ENCODE data around the gene MAFG. TPM values are rescaled to one million over a fixed set of nuclear protein-coding genes. Genes with fewer than 3 reads are reported as not detected.

MAFG gene
- 27.1 and 32.6 TPM in 2 replicates for total RNA-seq

DNA sequence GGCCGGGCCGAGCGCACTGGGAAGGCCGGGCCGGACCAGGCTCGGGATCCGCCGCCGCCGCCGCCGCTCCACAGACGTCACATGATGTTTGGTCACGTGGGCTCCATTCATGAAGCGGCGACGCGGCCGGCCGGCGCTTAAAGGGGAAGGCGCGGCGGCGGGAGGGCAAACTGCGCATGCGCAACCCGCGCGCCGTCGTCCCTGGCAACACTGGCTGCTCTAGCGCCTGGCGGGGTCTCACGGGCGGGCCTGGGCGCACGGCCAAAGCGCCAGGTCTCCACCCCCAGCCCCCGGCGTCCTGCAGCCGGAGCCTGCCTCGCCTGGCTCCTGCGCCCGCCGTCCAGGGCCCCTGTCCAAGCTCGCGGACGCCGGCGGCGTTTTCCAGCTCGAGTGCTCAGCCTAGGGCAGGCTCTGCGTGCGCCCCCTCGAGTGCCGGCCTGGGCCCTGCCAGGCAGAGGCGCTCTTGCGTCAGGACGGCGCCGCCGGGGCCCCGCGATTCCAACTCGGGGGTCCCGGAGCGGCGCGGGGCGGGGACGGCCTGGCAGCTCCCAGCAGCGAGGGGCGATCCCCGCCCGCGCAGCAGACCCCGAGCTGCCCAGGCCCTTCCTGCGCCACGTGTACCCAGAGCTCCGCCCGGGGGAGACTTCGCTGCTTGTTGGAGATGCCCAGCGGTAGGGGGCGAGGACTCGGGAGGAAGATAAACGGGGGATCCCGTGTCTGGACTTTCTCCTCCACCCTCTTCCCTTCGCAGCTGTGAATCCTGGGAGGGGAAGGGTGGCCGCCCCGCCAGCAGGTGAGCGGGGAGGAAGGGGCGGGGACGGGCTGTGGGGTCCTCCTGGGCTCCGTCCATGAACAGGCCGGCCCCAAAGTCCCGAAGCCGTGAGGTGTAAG lies at the start of gene MAFG:
Gene MAFG, minus strand, starts transcription at position 83 of the 891 bp plus-strand sequence. CDS start 4,550 bp downstream, outside the sequence.
- peak within 1 kb of the TSS; percentile 89 for H3K4me3 ChIP-seq (ENCODE audit: insufficient read depth, low read length)
- peak within 1 kb of the TSS; percentile 88 for H3K4me2 ChIP-seq (ENCODE audit: insufficient read depth, low read length)
- peaks cover 22% of the 10 kb centered on the region for H4K20me1 ChIP-seq (ENCODE audit: insufficient read depth, low read length)
- H3K27ac ChIP-seq (ENCODE audit: low read depth, low read length), result peak within 1 kb of the TSS; percentile 89
- H3K9me3 ChIP-seq (ENCODE audit: low read depth, low read length), result no peaks in the 10 kb centered on the region
- peak; percentile 100 for DNase-seq (ENCODE audit: insufficient read length, low spot score, missing footprints)
- H3K27me3 ChIP-seq (ENCODE audit: insufficient read depth, low read length), result no peaks in the 10 kb centered on the region
- H3K36me3 ChIP-seq (ENCODE audit: insufficient read depth, low read length), result no peaks in the 10 kb centered on the region
- H3K79me2 ChIP-seq (ENCODE audit: insufficient read depth, low read length), result peaks cover 41% of the 10 kb centered on the region
- TF ChIP-seq, protein P1, sequence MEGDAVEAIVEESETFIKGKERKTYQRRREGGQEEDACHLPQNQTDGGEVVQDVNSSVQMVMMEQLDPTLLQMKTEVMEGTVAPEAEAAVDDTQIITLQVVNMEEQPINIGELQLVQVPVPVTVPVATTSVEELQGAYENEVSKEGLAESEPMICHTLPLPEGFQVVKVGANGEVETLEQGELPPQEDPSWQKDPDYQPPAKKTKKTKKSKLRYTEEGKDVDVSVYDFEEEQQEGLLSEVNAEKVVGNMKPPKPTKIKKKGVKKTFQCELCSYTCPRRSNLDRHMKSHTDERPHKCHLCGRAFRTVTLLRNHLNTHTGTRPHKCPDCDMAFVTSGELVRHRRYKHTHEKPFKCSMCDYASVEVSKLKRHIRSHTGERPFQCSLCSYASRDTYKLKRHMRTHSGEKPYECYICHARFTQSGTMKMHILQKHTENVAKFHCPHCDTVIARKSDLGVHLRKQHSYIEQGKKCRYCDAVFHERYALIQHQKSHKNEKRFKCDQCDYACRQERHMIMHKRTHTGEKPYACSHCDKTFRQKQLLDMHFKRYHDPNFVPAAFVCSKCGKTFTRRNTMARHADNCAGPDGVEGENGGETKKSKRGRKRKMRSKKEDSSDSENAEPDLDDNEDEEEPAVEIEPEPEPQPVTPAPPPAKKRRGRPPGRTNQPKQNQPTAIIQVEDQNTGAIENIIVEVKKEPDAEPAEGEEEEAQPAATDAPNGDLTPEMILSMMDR (IDR thresholded peaks at IDR 0.05; ENCODE audit: extremely low read depth, low read depth, low read length), result peak; percentile 34
- peaks cover 23% of the 10 kb centered on the region for H3K4me1 ChIP-seq (ENCODE audit: insufficient read depth, low read length)
- peak within 1 kb of the TSS; percentile 70 for H2AFZ ChIP-seq (ENCODE audit: low read length)

DNA sequence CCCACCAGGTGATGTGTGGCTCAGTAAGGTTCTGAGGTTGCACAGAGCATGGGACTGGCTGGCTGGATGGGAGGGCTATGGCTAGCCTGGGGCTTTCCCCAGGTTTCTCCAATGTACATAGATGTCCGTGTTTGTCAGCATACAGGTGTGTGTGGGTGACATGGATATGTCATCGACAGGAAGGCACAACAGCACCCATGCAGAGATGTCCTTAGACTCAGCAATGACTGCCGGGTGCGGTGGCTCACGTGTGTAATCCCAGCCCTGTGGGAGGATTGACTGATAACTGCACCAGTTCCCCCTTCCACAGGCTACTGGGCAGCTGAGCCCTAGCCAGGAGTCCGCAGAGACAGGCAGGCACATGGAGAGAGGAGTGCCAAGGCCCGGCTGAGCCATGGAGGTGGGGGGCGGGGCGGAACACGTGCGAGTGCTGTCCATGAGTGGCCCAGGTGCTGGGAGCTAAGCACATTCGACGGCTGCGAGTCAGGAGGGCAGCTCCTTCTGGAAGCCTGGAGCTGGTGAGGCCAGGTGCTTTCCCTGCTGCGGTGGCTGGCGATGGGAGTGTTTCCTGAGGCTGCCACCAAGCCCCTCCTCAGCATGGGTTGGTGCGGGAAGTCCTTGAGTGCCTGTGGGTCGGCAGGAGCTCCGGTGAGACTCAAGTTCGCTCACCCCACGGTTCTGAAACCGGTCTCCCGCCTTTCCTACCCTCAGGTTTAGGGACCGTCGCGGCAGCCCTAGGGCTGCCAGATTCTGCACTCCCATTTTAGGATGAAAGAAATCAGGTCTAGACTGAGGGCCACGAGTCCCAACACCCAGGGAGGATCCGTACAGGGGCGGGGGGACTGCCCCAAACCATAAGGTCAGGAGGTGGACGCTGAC lies 49.0 kb upstream of the MAFG start:
- H3K9me3 ChIP-seq (ENCODE audit: low read depth, low read length), result peaks cover 4% of the 10 kb centered on the region
- peaks cover 7% of the 10 kb centered on the region for H3K4me1 ChIP-seq (ENCODE audit: insufficient read depth, low read length)
- peak overlapping the region; percentile 58 for H3K27ac ChIP-seq (ENCODE audit: low read depth, low read length)
- H3K4me2 ChIP-seq (ENCODE audit: insufficient read depth, low read length), result peak overlapping the region; percentile 84
- no peak for DNase-seq (ENCODE audit: insufficient read length, low spot score, missing footprints)
- H3K79me2 ChIP-seq (ENCODE audit: insufficient read depth, low read length), result peaks cover 16% of the 10 kb centered on the region
- H4K20me1 ChIP-seq (ENCODE audit: insufficient read depth, low read length), result no peaks in the 10 kb centered on the region
- peaks cover 8% of the 10 kb centered on the region for H3K36me3 ChIP-seq (ENCODE audit: insufficient read depth, low read length)
- H3K27me3 ChIP-seq (ENCODE audit: insufficient read depth, low read length), result no peaks in the 10 kb centered on the region
- H2AFZ ChIP-seq (ENCODE audit: low read length), result peak overlapping the region; percentile 80
- H3K4me3 ChIP-seq (ENCODE audit: insufficient read depth, low read length), result peak overlapping the region; percentile 89
- TF ChIP-seq, protein P1 (IDR thresholded peaks at IDR 0.05; ENCODE audit: extremely low read depth, low read depth, low read length), result no peak

DNA sequence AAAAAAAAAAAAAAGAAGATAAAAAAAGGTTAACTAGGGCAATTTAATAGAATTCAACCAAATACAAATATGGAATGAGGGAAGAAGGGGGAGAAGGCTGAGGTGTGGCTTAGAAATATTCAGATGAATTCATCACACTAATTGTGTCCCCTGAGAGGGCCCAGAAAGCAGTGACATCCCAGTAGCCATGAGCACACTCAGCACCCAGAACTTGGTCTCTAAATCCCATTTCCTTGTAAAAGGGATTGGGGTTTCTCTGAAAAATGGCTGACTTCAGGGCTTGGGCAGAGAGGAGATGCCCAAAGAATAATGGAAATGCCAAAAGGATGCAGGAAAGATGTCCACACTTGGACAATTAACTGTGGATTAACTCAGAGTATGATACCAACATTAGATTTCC lies 45.9 kb upstream of the MAFG start:
- no peaks in the 10 kb centered on the region for H3K36me3 ChIP-seq (ENCODE audit: insufficient read depth, low read length)
- DNase-seq (ENCODE audit: insufficient read length, low spot score, missing footprints), result no peak

More for the DNA sequence above, 45.9 kb upstream of the MAFG start:
- H3K9me3 ChIP-seq (ENCODE audit: low read depth, low read length), result peaks cover 4% of the 10 kb centered on the region
- peaks cover 6% of the 10 kb centered on the region for H3K4me1 ChIP-seq (ENCODE audit: insufficient read depth, low read length)
- H3K4me2 ChIP-seq (ENCODE audit: insufficient read depth, low read length), result no peak overlapping the region
- peaks cover 4% of the 10 kb centered on the region for H3K79me2 ChIP-seq (ENCODE audit: insufficient read depth, low read length)
- H3K4me3 ChIP-seq (ENCODE audit: insufficient read depth, low read length), result no peak overlapping the region
- no peak overlapping the region for H3K27ac ChIP-seq (ENCODE audit: low read depth, low read length)
- no peaks in the 10 kb centered on the region for H4K20me1 ChIP-seq (ENCODE audit: insufficient read depth, low read length)
- no peak overlapping the region for H2AFZ ChIP-seq (ENCODE audit: low read length)
- no peaks in the 10 kb centered on the region for H3K27me3 ChIP-seq (ENCODE audit: insufficient read depth, low read length)
- TF ChIP-seq, protein P1 (IDR thresholded peaks at IDR 0.05; ENCODE audit: extremely low read depth, low read depth, low read length), result no peak
